NCI-H82 treated with DMSO at 0.1 percent for 48 hours (cell line): Measurements from ENCODE around the gene SESN2.

Experiments
- DNase-seq: peaks from one replicate; lab custom pipeline; 2025; ENCODE audit not compliant: unreplicated experiment; lab: John Stamatoyannopoulos, UW

The SESN2 gene

GRCh38 chr1:28282426-28283407, 23.4 kb downstream of the SESN2 start:
- no peak for DNase-seq

- peak; percentile 84 for DNase-seq
Observed at GRCh38 chr1:28286111-28286510, 26.8 kb downstream of the SESN2 start.

- DNase-seq, result no peak
Observed at GRCh38 chr1:28288487-28288886, 29.2 kb downstream of the SESN2 start.

DNA sequence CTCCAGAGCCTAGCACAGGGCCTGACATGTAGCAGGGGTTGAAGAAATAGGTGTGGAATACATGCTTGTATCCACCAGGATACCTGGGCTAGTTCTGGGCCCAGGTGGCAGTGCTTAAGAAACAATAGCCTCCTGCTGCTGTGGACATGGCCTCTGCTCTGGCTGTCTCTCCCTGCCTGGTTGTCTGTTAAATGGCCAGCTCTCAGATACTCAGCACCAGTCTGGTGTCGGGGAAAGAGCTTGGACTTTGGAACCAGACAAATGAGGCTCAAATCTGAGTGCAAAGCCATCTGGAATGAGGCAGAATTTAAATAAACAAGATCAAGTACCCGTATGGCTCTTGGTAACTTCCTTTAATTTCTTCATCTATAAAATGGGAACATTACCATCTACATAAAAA, 31.5 kb downstream of the SESN2 start:
- no peak for DNase-seq

DNA sequence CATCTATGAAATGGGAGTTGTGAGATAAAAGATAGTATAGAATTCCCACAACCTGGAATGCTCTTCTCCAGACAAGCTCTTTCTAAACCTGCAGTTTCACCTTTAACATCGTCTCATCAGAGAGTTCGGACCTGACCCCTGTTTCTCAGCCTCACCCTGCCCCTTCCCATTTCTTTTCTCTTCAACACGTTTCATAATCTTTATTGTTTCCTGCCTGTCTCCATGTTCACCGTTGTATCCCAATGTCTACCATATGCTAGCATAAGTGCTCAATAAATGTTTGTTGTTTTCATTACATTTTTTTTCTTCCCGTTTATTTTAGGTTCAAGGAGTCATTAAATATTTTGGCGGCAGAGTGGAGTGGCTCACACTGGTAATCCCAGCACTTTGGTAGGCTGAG, 32.4 kb downstream of the SESN2 start:
- no peak for DNase-seq

DNA sequence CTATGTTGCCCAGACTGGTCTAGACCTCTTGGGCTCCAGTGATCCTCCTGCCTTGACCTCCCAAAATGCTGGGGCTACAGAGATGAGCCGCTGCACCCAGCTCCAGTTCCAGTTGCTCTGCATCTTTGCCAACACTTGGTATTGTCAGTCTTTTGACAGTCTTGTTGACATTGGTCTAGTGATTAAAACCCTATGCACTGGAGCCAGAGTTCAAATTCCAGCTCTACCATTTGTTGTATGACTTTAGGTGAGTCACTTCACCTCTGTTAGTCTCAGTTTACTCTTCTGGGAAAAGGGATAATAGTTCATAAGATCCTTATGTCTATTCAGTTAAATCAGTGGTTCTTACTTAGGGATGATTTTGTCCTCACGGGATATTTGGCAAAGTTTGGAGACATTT, 36.6 kb downstream of the SESN2 start:
- no peak for DNase-seq

DNA sequence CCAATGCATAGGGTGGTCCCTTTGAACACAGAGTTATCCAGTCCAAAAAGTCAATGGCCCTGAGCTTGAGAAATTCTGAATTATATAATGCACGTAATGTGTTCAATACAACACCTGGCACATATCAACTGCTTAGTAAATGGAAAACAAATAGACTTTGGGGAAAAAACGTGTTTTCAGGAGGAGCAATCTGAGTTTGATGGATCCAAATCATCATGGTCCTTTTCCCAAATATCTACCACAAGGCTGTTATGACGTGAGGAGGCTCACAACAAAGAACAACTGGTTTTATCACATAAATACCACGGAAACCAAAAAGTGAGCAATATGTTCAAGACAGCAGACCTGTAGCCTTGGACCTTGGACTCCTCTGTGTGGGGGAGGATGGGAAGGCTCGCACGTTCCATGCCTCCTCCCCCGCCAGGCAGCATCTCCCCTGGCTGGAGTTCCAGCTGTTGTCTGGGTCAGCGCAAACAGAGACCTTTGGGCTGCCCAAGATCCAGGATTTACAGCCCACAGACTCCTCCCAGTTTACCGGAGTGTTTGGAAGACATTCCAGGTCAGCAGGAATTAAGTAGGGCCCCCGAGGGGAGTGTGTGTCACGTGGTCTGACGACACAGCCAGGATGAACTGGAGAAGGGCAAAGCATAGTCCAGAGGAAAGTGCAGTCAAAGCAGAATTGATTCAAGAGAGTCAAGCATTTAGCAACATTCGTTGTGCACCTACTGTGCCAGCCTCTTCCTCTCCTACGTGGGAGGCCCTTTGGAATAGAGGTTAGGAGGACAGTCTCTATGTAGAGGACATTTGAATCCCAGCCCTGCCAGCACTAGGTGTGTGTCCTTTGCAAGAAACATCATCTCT, 37.3 kb downstream of the SESN2 start:
- DNase-seq, result peak; percentile 90

DNA sequence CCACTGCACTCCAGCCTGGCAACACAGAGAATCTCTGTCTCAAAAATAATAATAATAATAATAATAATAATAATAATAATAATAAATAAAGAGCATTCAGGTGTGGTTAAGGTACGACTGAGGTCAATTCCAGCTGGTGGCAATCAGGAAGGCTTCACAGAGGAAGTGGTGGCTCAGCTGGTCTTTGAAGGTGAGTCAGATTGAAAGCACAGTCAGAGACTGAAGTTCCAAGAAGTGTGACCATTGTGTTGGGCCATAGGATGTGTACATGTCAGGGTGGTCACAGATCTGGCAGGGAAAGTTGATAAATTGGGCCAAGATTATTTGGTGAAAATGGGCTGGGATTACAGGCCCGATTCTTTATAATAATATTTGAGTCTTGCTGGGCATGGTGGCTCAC, 38.5 kb downstream of the SESN2 start:
- DNase-seq, result no peak

- no peak for DNase-seq
Observed at GRCh38 chr1:28298438-28298837, 39.1 kb downstream of the SESN2 start.

DNA sequence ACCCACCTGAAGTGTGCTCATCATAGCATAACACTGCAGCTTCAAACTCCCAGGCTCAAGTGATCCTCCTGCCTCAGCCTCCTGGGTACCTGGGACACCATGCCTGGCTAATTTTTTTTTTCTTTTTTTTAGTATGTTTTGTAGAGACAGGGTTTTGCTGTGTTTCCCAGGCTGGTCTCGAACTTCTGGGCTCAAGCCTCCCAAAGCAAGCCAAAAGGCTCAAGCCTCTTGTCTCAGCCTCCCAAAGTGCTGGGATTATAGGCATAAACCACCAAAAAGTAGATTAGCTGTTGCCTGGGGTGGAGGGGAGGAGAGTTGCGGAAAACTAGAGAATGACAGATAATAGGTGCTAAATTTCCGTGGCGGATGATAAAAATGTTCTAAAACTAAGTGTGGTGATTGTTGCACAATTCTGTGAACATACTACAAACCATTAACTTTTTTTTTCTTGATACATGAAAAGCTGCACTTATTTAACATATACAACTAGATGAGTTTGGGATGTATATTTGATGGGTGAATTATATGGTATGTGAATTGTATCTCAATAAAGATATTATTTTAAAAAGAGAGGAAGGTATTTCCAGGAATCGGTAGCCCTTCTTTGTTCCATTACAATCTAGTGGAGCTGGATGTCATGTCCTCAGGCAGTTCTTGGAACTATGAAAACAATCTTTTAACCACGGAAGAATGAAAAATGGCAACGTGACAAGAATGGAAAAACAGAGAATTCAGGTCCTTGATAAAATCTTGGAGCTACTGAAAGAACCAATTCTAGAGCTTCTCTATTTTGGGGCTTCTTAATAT, 42.3 kb downstream of the SESN2 start:
- no peak for DNase-seq

GRCh38 chr1:28302247-28302646, 42.9 kb downstream of the SESN2 start:
- no peak for DNase-seq

- no peak for DNase-seq
Observed at GRCh38 chr1:28306301-28306949, 47.1 kb downstream of the SESN2 start.

DNA sequence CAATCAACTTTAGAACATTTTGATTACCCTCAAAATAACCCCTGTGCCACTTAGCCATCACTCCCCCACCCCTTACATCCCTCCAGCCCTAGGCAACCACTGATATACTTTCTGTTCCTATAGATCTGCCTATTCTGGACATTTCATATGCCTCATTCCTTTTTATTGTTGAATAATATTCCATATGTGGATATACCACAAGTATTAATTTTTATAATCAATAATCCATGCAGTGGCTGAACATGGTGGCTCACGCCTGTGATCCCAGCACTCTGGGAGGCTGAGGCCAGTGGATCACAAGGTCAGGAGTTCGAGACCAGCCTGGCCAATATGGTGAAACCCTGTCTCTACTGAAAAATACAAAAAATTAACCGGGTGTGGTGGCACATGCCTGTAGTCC, 49.4 kb downstream of the SESN2 start:
- DNase-seq, result no peak

DNA sequence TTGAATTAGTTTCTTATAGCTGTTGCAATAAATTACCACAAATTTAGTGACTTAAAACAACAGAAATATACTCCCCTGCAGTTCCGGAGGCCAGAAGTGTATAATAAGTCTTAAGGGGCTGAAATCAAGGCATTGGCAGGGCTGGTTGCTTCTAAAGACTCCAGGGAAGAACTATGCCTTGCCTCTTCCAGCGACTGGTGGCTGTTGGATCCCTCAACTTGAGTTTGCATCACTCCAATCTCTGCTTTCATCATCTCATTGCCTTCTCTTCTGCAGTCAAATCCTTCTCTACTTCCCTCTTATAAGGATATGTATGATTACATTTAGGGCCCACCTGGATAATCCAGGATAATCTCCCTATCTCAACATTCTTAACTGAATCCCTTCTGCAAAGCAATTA, 50.4 kb downstream of the SESN2 start:
- peak; percentile 93 for DNase-seq

- no peak for DNase-seq
Observed at GRCh38 chr1:28313702-28314546, 54.6 kb downstream of the SESN2 start.

DNA sequence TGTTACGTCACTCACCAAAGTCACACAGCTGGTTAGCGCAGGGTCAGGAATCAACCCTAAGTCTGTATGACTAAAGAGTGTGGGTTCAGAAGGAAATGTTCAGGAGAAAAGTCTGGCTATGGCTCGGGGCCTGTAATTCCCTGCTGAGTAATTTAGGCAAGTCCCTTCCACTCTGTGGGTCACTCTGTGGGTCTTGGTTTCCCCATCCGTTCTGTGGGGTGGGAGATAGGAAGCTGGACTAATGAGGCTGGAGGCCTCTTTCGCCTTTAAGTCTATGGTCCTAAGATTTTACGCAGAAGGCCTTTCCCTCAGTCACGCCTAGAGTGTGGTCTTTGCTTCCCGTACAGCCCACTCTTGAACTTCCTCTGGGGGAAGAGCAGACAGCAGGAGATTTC, 55.2 kb downstream of the SESN2 start:
- no peak for DNase-seq

DNA sequence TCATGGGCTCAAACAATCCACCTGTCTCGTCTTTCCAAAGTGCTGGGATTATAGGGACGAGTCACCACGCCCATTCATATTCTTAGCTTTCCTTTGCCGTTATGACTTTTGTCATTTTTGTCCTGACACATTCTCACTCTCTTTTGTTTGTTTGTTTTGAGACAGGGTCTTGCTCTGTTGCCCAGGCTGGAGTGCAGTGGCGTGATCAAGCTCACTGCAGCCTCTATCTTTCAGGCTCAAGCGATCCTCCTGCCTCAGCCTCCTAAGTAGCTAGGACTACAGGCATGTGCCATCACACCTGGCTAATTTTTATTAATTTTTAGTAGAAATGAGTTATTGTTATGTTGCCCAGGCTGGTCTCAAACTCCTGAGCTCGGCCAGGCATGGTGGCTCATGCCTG, 57.7 kb downstream of the SESN2 start:
- no peak for DNase-seq

DNA sequence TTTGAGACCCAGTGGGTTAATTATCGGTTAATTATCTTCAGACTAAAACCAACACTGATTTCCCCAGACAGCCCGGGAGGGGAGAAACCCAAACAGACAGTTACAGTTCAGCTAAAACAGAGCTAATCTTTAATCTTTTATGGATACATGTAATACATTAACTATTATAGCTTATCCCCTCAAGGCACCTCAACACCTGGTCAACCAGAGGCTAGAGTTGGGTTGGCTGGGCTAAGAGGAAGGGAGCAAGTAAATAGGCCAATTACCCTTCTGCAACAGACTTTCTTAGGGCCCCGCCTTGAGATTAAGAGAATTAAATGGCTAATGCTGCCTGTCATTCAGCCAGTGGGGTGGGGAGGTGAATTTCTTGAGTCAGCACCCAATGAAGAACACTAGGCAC, 62.9 kb downstream of the SESN2 start:
- peak; percentile 99 for DNase-seq

DNA sequence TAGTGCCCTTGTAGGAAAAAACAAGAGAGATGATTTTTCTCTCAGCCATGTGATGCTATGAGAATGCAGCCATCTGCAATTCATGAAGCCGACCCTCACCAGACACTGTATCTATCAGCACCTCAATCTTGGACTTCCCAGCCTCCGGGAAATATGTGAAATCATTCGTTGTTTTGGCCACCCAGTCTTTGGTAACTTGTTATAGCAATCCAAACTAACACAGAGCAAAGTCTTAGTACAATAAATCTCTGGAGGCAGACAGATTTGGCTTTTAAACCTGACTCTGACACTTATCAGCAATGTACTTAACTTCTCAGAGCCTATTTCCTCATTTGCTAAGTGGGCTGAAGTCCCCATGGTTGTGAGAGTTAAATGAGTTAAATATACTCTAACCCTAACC, 64.4 kb downstream of the SESN2 start:
- DNase-seq, result peak; percentile 82

DNA sequence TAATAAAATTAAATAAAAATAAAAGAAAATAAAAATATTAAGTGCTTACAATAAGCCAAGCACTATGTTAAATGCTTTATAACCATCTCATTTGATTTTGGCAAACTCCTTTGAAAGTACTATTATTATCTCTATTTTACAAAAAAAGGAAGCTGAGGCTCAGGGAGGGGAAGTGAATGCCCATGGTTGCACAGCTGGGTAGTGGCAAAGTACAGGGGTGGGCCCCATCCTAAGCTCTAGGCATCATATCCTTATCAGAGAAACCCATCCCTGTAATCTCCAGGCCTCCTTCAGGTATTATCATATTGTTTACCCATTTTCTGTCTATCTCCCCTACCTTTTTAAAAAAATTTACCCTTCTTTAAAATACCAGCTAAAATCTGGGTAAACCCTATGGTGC, 67.2 kb downstream of the SESN2 start:
- DNase-seq, result no peak
